Measurements from ENCODE around the gene MMS22L.

DNA sequence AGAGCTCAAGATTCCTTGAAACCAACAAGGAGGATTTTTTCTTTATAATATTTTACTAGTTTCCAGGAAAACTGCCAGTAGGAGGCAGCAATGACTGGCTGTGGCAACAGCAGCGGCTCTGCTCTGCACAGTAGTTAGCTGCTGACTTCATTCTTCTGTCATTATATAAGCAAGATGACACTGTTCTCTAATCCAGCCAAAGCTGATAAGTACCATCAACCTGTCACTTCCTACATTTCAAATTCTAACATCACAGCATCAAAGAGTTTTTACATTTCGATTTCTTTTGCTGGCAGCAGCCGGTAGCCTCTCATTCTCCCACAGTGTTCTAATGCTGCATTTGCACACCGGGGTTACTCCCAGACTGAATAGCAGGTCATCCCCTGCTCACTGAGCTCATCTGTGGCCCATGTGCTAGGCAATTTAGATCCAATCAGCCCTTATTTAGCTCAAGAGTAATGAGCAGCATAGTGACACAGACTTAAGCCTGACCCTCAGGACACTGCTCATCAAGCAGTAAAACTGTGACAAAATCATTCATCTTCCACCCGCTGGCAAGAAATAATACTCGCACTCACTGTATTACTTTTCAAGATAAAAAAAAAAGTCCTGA is 67.8 kb downstream of the MMS22L start:
- TF ChIP-seq, protein P1, sequence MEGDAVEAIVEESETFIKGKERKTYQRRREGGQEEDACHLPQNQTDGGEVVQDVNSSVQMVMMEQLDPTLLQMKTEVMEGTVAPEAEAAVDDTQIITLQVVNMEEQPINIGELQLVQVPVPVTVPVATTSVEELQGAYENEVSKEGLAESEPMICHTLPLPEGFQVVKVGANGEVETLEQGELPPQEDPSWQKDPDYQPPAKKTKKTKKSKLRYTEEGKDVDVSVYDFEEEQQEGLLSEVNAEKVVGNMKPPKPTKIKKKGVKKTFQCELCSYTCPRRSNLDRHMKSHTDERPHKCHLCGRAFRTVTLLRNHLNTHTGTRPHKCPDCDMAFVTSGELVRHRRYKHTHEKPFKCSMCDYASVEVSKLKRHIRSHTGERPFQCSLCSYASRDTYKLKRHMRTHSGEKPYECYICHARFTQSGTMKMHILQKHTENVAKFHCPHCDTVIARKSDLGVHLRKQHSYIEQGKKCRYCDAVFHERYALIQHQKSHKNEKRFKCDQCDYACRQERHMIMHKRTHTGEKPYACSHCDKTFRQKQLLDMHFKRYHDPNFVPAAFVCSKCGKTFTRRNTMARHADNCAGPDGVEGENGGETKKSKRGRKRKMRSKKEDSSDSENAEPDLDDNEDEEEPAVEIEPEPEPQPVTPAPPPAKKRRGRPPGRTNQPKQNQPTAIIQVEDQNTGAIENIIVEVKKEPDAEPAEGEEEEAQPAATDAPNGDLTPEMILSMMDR (IDR thresholded peaks at IDR 0.05) = peak in 10 of 12 donors; percentile 12 to 55 (median 35)
- TF ChIP-seq POLR2A (IDR thresholded peaks at IDR 0.05) = no peak

All from heart left ventricle (tissue), 13 donors.